B cell (primary cell): Measurements from ENCODE around the gene ODF2L. TPM values are rescaled to one million over a fixed set of nuclear protein-coding genes. Genes with fewer than 3 reads are reported as not detected.
"Not testable (repeated sequence)": the region's sequence is repeated elsewhere in the genome, so short reads cannot be mapped to it uniquely, and the experiment has no call there.

Experiments
- ATAC-seq: fragments of 200-7000 bp; cut with Tn5 transposase; one replicate; pipeline ENCODE4 v1.10.0; 2021; ENCODE audit warnings: low read depth, mild to moderate bottlenecking, moderate number of reproducible peaks, moderate library complexity
- CTCF ChIA-PET: fragments of 350-600 bp; sonication (Branson Sonifier 250); formaldehyde crosslinking; loops from one replicate; lab custom pipeline; 2021; ENCODE audit warnings: antibody characterized with exemption, inconsistent platforms; lab: Charles Lee
- POLR2A ChIA-PET: fragments of 350-600 bp; sonication (Branson Sonifier 250); formaldehyde crosslinking; loops from one replicate; lab custom pipeline; 2021; ENCODE audit warnings: antibody characterized with exemption; lab: Charles Lee
- DNase-seq: peaks from one replicate; pipeline ENCODE4 v3.0.0; 2013
- H2AFZ ChIP-seq: 2 replicates; pipeline ENCODE4 v1.6.1; 2012; ENCODE audit warnings: mild to moderate bottlenecking, low read depth, low read length; ENCODE audit not compliant: insufficient read depth, poor library complexity, severe bottlenecking
- H3K27ac ChIP-seq, 2 donors: 1 replicate in 1 of 2; 2 replicates in 1 of 2; pipeline ENCODE4 v1.5.1; 2012 to 2013; ENCODE audit warnings: low read length in 2 of 2, mild to moderate bottlenecking in 2 of 2, moderate library complexity in 1 of 2
- H3K27me3 ChIP-seq, 4 experiments: fragments of 200-600 bp in 1 of 4; sonication (generic) in 1 of 4; replicated peaks in 1 of 4; 1 replicate in 2 of 4; 2 replicates in 2 of 4; pipeline versions ENCODE4 v1.6.1 to v1.7.0; 2013 to 2016; ENCODE audit warnings: low read length in 3 of 4, mild to moderate bottlenecking in 2 of 4, mixed read lengths in 1 of 4, moderate library complexity in 1 of 4; ENCODE audit not compliant: insufficient read depth in 4 of 4, control insufficient read depth in 3 of 4; ENCODE audit errors: control extremely low read depth in 1 of 4
- H3K36me3 ChIP-seq, 2 experiments: replicated peaks in 1 of 2; 1 replicate in 1 of 2; 2 replicates in 1 of 2; pipeline versions ENCODE4 v1.6.1 to v1.7.1; 2013; ENCODE audit warnings: low read length in 1 of 2; ENCODE audit not compliant: insufficient read depth in 2 of 2, control insufficient read depth in 1 of 2; ENCODE audit errors: control extremely low read depth in 1 of 2, extremely low read depth in 1 of 2
- H3K4me1 ChIP-seq, 2 donors: fragments of 200-600 bp in 1 of 2; sonication (generic) in 1 of 2; 1 replicate in 1 of 2; 2 replicates in 1 of 2; pipeline versions ENCODE4 v1.5.1 to v1.6.1; 2013 to 2017; ENCODE audit warnings: low read length in 2 of 2; ENCODE audit not compliant: control insufficient read depth in 2 of 2, insufficient read depth in 2 of 2
- H3K4me2 ChIP-seq: replicated peaks from 2 replicates; pipeline ENCODE3; 2012; ENCODE audit warnings: mild to moderate bottlenecking, low read depth, low read length; ENCODE audit not compliant: poor library complexity, severe bottlenecking
- H3K4me3 ChIP-seq, 5 experiments: fragments of 200-600 bp in 1 of 5; sonication (generic) in 1 of 5; 1 replicate in 3 of 5; 2 replicates in 2 of 5; pipeline versions ENCODE4 v1.5.1 to v1.7.0; 2011 to 2016; ENCODE audit warnings: low read length in 4 of 5, mild to moderate bottlenecking in 4 of 5, low read depth in 2 of 5, control low read depth in 1 of 5, moderate library complexity in 1 of 5; ENCODE audit not compliant: insufficient read depth in 1 of 5; ENCODE audit errors: control extremely low read depth in 1 of 5, extremely low read depth in 1 of 5
- H3K79me2 ChIP-seq: fragments of 200-600 bp; sonication (generic); one replicate; pipeline ENCODE4 v1.6.0; 2016; ENCODE audit warnings: low read length; ENCODE audit not compliant: control insufficient read depth, insufficient read depth
- H3K9ac ChIP-seq: fragments of 200-600 bp; sonication (generic); 2 replicates; pipeline ENCODE4 v1.6.1; 2017; ENCODE audit warnings: mild to moderate bottlenecking, low read length, moderate library complexity
- H3K9me3 ChIP-seq, 3 donors: one replicate each; pipeline versions ENCODE4 v1.6.1 to v1.7.1; 2013; ENCODE audit warnings: low read length in 2 of 3; ENCODE audit not compliant: control insufficient read depth in 2 of 3, insufficient read depth in 1 of 3; ENCODE audit errors: control extremely low read depth in 1 of 3
- H4K20me1 ChIP-seq: 2 replicates; pipeline ENCODE4 v1.6.0; 2012; ENCODE audit warnings: mild to moderate bottlenecking, low read length; ENCODE audit not compliant: insufficient read depth, control insufficient read depth, poor library complexity, severe bottlenecking
- H3K27ac Mint-ChIP-seq: one replicate; pipeline ENCODE4 v1.8.0; 2021; ENCODE audit warnings: mixed read lengths
- H3K27me3 Mint-ChIP-seq: one replicate; pipeline ENCODE4 v1.8.0; 2021; ENCODE audit warnings: mixed read lengths
- H3K4me1 Mint-ChIP-seq: one replicate; pipeline ENCODE4 v1.8.0; 2021; ENCODE audit warnings: mixed read lengths
- H3K4me3 Mint-ChIP-seq: one replicate; pipeline ENCODE4 v1.8.0; 2021; ENCODE audit warnings: mixed read lengths
- H3K9me3 Mint-ChIP-seq: one replicate; pipeline ENCODE4 v1.8.0; 2022; ENCODE audit warnings: mixed read lengths; ENCODE audit not compliant: insufficient read depth
- EZH2 ChIP-seq: IDR thresholded peaks from 2 replicates; pipeline ENCODE4 v1.6.1; 2012; ENCODE audit warnings: borderline replicate concordance, low read depth, mild to moderate bottlenecking, moderate library complexity, low read length; ENCODE audit not compliant: insufficient read depth, poor library complexity, severe bottlenecking
- WGBS: methylation state at CpG from one replicate; pipeline ENCODE4 v1.1.5; 2013; ENCODE audit warnings: missing lambda C conversion rate; ENCODE audit not compliant: insufficient coverage; 5-methylcytosine and 5-hydroxymethylcytosine counted together
- intact Hi-C: fragments of 100-400 bp; cut with micrococcal nuclease; formaldehyde crosslinking; loops from one replicate; pipeline ENCODE4 v1.10.0; 2022
- polyA plus RNA-seq: library from polyadenylated mRNA; depleted of rRNA; stranded (reverse); fragments of >200 nt; gene quantifications from 2 replicates; pipeline ENCODE4 v1.2.3, GENCODE V29; 2012
- total RNA-seq, 2 donors: library from RNA; stranded (reverse); fragments of 120-200 nt in 1 of 2; gene quantifications; 1 replicate in 1 of 2; 2 replicates in 1 of 2; pipeline versions ENCODE4 v1.2.3 to v1.2.4, GENCODE V29; 2013 to 2022
- TF ChIP-seq, protein P1 (sequence below): fragments of 200-600 bp; IDR thresholded peaks from one replicate; pipeline ENCODE4 v1.8.0; 2022; ENCODE audit warnings: antibody characterized with exemption, mild to moderate bottlenecking

The ODF2L gene
- total and polyA plus RNA-seq, 2 donors (not counting 1 experiment from before 2014, with no cell fraction given): 13.0 to 61.3 TPM

DNA sequence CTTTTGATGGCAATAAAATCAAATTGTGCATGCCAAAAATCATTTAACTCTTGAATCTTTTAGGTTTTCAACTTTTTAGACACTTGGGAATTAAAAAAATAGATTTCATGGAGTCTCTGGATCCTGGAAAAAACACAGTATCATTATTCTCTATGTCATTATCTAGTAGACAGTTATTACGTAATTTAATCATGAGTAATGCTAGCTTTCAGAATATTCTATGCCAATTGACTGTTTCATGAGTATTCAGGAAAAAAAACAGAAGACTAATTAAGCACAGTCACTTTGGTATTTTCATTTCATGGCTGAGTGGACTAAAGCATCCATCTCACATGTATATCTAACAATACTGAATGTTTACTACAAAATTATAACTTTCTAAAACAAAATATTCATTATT is 44.0 kb downstream of the ODF2L start:
- intact Hi-C loops: no loop called here
- POLR2A ChIA-PET: no interaction called here
- H3K27ac ChIP-seq: no peak overlapping the region

DNA sequence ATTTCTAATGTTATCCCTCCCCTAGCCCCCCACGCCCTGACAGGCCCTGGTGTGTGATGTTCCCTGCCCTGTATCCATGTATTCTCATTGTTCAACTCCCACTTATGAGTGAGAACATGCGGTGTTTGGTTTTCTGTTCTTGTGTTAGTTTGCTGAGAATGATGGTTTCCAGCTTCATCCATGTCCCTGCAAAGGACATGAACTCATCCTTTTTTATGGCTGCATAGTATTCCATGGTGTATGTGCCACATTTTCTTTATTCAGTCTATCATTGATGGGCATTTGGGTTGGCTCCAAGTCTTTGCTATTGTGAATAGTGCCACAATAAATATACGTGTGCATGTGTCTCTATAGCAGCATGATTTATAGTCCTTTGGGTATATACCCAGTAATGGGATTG is 45.9 kb downstream of the ODF2L start:
- no CpG with 5 or more reads among the region's 3 CpGs for WGBS
- H3K9me3 Mint-ChIP-seq, H3K4me3 ChIP-seq, H3K27me3 ChIP-seq, H3K4me1 Mint-ChIP-seq, H3K4me3 Mint-ChIP-seq, intact Hi-C loops, H3K27me3 Mint-ChIP-seq, H3K9ac ChIP-seq, H3K27ac Mint-ChIP-seq, CTCF ChIA-PET, POLR2A ChIA-PET, ATAC-seq, H3K4me1 ChIP-seq, H3K9me3 ChIP-seq, H3K27ac ChIP-seq, H2AFZ ChIP-seq, H3K79me2 ChIP-seq, DNase-seq, H4K20me1 ChIP-seq, H3K4me2 ChIP-seq: not testable (repeated sequence)
- H3K36me3 ChIP-seq: peaks cover 4 to 12% of the 10 kb centered on the region in 2 experiments

More for the DNA sequence above, 44.0 kb downstream of the ODF2L start:
- H3K9me3 Mint-ChIP-seq: peaks cover 3% of the 10 kb centered on the region
- no CpG with 5 or more reads among the region's 1 CpG for WGBS
- no peak overlapping the region for H3K4me3 Mint-ChIP-seq
- Histone ChIP-seq H3K9ac (no peak overlapping the region), H3K79me2 (no peaks in the 10 kb centered on the region), H3K4me3 (no peak overlapping the region), H3K4me2 (no peak overlapping the region), H3K36me3 (peaks cover 6 to 19% of the 10 kb centered on the region in 2 experiments), H3K9me3 (no peaks in the 10 kb centered on the region), H3K27me3 (no peaks in the 10 kb centered on the region), H3K4me1 (no peaks in the 10 kb centered on the region), H2AFZ (no peak overlapping the region), H4K20me1 (no peaks in the 10 kb centered on the region)
- no peak overlapping the region for H3K27ac Mint-ChIP-seq
- CTCF ChIA-PET: no interaction called here
- H3K4me1 Mint-ChIP-seq: no peaks in the 10 kb centered on the region
- TF ChIP-seq EZH2: no peak
- TF ChIP-seq, protein P1, sequence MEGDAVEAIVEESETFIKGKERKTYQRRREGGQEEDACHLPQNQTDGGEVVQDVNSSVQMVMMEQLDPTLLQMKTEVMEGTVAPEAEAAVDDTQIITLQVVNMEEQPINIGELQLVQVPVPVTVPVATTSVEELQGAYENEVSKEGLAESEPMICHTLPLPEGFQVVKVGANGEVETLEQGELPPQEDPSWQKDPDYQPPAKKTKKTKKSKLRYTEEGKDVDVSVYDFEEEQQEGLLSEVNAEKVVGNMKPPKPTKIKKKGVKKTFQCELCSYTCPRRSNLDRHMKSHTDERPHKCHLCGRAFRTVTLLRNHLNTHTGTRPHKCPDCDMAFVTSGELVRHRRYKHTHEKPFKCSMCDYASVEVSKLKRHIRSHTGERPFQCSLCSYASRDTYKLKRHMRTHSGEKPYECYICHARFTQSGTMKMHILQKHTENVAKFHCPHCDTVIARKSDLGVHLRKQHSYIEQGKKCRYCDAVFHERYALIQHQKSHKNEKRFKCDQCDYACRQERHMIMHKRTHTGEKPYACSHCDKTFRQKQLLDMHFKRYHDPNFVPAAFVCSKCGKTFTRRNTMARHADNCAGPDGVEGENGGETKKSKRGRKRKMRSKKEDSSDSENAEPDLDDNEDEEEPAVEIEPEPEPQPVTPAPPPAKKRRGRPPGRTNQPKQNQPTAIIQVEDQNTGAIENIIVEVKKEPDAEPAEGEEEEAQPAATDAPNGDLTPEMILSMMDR: no peak
- no peak for DNase-seq
- ATAC-seq: no peak
- no peaks in the 10 kb centered on the region for H3K27me3 Mint-ChIP-seq
